Measurements from ENCODE around the gene SCFD2.
A peak's percentile ranks its signal among the peaks of the same experiment; 100 is the strongest.

The SCFD2 gene

DNA sequence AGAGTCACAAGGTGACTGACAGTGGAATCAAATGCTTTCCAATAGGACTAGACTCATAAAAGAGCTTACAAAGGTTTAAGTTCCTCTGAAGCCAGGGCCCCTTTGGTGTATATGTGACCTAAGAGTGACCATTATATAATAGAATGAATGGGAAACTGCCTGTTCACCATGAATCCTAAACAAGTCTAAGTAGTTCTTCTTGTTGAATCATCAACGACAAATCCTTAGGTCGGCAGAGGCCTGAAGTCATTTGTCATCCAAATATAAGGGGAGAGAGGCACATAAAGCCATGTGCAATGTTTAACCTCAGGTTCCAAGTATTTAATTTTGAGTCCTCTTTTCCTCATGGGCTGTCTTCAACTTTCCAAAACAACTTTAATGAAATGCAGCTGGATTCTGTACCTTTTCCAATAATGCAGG lies 381.4 kb downstream of the SCFD2 start:
- no peak for DNase-seq (ENCODE audit: low spot score)

DNA sequence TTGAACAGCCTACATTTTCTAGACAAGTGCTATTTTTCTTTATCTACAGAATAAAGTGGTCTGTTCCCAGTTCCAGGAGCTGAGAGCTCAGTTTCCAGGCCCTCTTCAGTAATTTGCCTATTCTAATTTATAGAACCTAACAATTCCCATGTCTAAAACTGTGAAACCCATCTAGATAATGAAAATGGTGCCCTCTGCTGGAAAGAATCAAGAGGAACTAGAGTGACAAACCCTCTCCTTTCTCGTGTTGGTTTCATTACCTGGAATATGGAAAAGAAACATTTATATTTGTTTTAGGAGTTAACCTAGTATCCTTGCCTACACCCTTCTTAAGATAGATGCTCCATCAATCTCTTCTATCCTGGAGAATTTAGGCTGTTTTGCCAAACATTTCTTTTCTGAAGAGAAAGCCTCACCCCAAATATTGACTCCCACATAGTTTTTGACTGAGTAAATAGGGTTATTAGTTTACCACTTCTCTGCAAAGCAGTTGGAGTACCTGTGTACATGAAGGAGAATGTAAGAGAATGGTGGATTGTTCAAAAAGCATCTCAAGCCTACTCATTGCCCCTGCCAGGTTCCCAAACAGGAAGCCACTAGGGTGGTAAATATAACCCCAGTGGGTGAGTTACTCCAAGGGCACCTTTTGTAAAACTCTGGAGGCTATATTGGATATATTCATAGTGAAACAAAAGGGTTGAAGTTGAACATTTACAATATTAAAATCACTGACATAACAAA lies 382.1 kb downstream of the SCFD2 start:
- DNase-seq (ENCODE audit: low spot score), result peak; percentile 77

DNA sequence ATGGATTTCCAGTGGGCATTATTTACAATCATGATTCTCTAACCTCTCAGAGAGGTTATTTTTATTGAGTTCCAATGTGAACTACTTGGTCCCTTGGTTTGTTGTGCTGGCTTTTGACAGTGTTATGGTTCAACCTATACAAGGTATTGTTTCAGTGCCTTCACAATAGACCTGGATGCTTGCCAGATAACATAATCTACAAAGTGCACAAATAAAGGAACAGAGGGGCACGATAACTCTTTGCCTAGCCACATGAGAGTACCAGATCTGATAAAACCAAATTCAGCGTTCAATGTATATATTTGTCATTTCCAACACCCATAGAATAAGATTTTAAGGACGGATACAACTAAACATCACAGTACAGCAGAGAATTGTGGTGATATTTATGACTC lies 382.9 kb downstream of the SCFD2 start:
- no peak for DNase-seq (ENCODE audit: low spot score)

DNA sequence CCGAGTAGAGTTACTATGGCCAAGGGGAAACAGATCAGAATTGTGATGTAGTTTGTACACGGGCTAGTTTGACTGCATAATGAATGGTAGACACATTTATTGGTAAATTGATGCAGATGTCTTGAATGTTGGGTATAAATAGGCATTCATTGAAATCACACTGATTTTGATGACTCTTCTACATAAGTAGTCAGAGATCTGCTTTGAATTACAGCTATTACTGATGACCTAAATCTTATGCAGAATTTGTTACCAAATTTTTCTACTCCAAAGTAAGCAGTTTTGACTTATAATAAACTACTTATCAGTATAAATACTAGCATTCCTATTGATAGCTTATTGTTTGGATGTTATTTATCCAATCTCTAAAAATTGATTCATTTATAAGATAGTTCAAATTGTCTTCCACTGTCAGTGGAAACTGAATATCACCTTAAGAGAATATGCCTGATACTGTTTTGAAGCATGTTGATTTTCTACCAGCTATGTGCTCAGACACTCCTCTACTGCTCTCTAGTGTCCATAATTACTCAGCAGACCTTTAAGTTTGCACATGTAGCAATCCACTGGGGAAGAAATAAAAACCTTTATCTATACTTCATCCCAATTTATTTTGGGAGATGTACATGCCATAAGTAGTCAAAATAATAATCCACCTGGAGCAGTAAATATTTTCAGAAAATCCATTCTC lies 383.5 kb downstream of the SCFD2 start:
- peak; percentile 6 for DNase-seq (ENCODE audit: low spot score)

DNA sequence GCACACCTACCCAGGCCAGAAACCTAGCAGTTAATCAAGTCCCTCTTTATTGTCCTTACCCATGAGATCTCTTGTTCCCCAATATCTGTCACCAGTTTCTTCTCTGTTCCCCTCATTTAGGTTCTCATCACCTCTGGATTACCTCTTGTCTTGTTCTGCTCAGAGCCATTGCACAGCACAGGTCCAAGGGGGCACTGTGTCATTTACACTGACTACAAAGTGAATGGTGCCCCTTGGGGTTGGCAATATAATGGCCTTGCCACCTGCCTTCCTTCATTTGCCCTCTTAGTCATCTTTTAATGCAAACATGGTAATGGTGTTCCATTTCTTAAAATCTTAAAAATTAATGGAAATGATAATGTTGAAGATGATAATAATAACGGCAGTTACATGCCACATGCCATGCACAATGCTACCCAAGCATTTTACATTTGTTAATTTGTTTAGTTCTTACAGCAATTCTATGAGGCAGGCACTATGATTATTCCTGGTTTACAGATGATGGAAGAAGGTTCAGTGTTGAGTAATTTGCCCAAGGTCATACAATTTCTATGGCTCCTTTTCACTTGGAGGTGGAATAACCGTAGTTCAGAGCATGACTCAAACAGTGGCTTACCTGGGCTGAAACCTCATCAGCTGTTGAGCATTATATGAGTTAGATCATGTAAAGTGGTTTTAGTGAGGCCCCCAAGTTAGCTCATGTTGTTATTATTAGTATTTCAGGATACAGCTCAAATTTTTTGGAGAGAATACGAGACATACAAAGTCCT lies 385.9 kb downstream of the SCFD2 start:
- DNase-seq (ENCODE audit: low spot score), result no peak

DNA sequence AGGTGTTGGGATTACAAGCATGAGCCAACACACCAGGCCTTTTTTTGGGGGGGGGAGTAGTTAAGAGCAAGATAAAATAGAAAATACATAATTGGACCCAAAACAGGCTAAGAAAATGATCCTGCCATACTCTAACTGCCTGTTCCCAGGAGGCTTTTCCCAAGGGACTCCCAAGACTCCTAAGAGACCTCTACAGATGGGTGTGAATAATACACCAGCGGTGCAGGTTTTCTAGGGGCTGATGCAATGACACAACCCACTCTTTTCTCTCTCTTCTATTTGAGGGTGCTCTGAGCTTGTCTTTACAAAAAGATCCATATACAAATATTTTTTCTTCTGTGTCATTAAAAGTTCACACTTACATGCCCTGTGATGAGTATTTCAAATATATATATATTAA lies 386.8 kb downstream of the SCFD2 start:
- no peak for DNase-seq (ENCODE audit: low spot score)

DNA sequence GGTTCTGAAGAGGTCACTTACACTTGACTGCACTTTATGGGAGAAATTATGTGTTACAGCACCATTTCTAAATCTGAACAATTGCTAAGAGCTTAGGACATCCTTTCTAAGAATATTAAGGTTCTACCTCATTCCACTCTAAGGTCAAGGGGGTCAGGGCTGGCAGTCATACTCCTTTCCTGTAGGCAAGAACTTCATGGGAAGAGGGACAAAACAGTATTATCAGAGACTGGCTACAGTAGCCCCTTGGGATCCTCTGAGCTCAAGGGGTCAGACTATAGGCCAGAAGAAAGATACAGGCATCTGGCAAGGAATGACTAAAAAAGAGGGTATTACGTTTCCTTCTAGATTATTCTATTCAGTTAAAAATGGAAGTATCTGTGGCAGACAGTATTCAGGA lies 388.6 kb downstream of the SCFD2 start:
- DNase-seq (ENCODE audit: low spot score), result no peak

DNA sequence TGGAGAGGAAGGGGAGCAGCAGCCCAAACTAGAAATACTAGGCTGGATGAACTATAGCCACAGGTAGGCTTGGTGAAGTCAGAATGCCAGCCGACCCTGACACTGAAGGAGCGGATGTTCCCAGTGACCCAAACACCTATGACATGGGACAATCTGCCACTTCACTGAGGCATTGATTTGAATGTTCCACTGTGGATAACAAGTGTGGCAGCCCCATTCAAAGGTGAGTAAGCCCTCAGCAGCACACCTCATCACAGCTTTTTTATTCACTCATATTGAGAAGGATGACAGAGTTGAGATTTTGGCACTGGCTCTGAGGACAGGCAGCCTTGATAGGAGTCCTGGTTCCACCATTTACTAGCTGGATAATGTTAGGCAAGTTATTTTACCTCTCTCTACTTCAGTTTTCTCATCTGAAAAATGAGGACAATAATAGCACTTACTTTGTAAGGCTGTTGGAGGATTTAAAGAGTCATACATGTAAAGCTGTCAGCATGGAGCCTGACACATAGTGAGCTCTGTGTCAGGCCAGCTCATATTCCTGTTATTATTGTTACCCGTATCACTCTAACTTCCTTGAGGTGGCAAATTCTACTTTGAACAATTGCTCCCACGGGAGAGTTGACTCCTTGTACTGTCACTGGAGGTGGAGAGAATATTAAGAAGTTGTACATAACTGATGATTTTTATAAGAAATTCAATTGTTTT lies 389.2 kb downstream of the SCFD2 start:
- no peak for DNase-seq (ENCODE audit: low spot score)

DNA sequence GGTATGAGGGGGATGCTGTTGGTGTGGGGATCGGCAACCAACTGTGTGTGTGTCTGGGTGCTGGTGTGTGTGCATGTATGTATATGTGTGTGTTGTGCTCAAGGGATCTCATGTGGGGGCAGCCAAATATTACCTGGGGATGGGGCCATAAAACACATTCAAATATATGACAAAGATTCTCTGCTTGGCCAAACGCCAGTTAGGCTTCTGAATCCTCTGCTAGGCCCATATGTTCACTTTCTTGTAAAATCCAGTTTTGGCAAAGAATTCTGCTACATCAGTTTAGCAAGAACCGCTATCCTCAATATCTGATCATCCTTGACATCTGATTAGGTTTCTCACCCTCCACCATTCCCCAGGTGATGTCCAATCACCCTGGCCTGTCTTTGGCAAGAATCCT lies 397.2 kb downstream of the SCFD2 start:
- DNase-seq (ENCODE audit: low spot score), result no peak

DNA sequence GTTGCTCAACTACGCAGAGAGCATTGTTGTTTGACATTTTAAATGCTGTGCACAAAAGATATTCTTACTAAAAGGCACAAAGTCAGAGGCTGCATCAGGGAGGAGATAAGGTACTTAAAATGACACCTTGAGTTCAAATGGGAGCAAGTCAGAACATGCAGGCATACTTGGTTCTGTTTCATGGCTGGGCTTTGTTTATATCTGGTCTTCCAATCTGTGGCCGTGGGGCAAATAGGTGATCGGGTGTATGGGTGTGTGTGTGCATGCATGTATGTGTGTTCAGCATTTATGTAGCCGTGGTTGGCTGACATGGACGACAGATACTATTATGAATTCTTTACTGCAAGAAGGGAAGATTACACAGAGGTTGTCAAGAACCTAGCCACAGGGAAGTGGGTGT lies 397.6 kb downstream of the SCFD2 start:
- no peak for DNase-seq (ENCODE audit: low spot score)

DNA sequence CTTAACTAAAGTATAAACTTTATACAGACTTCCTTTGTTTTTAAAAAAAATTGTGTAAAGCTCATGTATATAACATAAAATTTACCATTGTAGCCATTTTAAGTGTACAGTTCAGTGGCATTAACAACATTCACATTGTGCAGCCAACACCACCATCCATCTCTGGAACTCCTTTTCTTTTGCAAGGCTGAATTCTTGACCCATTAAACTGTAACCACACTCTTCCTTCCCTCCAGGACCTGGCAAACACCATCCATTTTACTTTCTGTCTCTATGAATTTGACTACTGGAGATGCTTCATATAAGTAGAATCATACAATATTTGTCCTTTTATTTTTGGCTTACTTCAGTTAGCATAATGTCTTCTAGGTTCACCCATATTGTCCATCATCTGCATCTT lies 399.1 kb downstream of the SCFD2 start:
- no peak for DNase-seq (ENCODE audit: low spot score)

DNA sequence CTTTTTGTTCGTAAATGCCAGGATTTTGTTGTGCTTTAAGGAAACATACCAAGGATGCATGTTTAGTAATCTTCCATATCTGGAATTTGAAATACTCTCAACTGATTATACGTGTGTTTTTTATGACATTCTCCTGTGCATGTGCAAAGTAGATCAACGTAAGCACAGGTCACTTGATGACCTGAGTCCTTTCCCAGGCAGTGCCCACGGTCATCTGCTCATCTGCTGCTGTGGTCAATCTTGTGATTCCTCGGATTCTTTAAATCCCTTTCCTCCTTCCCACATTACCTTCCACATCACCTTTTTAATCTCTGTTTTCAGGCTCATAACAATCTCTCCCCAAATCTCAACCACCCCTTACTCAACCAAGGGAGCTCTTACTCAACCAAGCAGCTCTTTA lies 399.7 kb downstream of the SCFD2 start:
- no peak for DNase-seq (ENCODE audit: low spot score)

DNA sequence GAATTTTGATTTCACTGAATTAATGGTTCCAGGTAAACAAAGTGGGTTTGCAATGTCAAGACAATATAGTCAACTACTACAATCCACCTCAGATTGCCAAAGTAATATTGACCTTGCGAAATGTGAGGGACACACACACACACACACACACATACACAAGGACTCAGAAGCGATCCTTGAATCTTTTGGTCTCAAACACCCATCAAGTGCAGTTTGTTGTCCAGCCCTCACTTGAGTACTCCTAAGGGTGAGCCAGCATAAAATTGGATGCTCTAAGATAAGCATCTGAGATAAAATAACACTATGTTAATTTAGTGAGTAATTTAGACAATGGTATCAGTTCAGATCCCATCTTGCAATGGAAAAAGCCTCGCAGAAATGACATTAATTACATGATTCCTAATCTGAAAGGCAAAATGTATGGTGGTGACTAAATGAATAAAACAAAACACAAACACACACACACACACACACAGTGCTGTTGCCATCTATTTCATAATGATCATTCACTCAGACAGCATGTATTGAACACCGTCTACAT lies 401.2 kb downstream of the SCFD2 start:
- no peak for DNase-seq (ENCODE audit: low spot score)

DNA sequence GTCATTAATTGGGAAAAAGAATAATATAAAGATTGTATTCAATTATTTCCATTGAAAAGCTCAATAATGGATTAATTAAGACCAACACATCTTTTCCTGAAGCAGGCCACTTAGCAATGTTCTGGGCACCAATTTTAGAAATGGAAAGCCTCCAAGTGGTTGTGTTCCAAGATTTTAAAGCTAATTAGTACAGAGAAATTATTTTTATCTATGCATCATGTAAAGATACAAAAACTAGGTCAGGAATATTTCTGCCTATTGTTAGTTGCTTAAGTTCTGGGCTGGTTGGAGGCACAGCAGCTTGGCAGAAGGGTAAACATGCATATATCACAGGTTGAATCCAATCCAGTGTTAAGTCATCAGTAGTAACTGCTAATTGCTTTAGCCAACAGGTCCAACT lies 401.9 kb downstream of the SCFD2 start:
- no peak for DNase-seq (ENCODE audit: low spot score)

DNA sequence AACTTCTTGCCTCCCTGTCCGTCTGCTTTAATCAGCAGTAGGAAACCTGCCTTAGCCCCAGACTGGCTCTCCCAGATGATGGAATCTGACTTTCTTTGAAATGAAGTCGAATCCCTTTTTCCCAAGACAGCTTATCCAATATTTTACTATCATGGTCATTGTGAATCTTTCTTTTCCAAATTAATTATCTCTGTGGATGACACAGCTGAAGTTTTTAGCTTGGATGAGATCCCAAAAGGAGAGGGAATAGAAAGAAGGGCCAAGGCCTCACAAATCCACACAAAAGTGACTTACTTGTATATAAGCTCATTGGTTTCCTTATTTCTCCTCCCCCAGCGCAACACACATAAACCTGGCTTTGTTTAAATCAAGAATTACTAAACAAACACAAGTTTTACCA lies 403.1 kb downstream of the SCFD2 start:
- no peak for DNase-seq (ENCODE audit: low spot score)

DNA sequence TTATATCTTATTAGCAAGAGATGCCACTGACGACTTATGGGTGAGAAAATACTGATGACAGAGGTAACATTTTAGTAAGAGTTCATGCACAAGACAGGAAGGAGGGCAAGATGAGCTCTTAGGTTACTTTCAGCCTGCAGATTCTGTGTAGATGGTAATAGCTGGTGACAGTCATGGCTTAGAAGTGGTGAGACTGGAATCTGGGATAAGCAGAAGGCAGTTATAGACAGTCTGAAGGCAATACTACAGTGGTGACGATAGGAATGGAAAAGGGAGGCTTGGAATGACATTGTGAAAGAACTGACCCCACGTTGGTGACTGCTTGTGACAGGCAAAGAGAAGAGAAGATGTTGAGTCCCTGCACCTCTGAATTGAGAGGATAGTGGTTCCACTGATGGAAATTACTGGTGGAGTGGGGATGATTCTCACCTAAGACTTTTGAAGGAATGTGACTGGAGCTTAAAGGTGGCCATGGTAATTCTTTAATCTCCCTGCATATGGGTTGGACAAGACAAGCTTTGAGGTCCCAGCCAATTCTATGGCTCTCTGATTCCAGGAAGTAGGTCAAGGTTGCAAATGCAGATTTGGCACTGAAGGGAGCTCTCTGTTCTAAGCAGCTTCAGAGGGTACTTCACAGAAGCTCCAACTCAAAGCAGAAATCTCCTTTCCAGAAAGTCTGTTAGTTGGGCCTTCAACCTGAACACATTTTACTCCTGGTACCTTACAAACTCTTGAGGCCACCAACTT lies 404.0 kb downstream of the SCFD2 start:
- no peak for DNase-seq (ENCODE audit: low spot score)

DNA sequence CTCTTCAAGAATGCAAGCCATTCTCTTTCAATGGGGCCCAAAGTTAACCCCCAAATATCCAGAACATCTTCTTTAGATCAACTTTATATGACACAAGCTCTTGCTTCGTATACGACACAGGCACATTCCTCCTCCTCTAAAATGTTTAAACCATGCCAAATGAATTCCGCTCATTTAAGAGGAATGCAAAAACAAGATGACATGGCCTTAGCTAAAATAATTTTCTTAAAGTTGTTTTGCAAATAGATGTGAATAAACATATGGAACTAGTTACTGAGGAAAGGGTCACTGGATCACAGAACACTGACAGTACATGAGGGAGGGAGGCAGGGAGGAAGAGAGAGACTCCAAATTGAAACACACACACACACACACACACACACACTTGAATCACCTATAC lies 406.3 kb downstream of the SCFD2 start:
- no peak for DNase-seq (ENCODE audit: low spot score)

DNA sequence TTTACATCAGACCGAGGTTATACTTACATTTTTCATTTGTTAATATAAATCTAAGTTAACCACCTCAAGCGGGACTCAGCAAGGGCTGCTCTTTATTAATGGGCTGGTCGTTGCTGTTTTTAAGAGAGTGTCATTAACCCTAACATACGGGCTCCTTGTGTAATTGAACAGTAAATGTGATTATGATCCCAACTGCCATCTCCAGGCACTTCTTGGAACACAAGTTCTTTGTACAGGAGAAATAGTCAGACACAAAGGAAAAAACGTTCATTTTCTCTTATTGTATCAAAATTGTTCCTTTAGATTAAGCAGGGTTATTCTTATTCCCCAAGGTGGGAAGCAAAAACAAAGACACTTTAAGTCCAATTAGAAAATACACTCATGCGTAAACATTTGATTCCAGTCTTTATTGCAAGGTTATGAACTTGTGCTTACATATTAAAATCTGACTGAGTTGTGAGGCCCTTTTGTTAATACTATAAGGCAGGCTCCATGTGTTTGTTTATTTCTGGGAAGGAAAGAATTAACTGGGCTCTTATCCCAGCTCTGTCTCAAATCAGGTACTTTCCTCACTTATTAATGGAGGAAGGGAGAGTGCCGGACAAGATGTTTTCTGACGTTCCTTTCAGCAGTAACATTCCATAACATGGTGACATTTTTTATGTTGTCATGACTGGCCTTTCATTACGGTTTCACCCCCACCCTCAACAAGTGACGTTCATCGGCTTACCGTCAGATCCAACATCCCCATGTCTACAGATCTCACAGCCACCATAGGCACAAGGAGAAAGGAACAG lies 407.8 kb downstream of the SCFD2 start:
- no peak for DNase-seq (ENCODE audit: low spot score)

DNA sequence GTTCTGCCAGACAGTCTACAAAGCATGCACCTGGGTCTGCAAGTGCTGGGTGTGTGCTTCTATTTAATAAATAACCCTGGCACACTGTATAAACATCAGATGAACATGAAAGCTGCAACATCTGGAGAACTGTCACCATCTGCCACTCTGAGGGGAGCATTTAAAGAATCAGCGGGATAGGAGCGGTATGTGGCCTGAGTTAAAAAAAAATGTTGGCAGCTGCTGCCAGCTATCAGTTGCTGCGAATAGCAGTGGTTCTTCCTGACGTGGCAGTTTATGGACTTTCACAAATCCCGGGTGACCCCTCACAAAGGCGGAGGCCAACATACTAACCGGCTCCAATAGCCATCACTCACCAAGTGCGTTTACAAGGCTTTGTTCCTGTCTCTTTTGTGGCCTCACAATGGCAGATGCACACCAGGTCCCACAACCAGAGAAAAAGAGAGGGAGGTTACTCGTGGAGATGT lies 408.6 kb downstream of the SCFD2 start:
- no peak for DNase-seq (ENCODE audit: low spot score)

DNA sequence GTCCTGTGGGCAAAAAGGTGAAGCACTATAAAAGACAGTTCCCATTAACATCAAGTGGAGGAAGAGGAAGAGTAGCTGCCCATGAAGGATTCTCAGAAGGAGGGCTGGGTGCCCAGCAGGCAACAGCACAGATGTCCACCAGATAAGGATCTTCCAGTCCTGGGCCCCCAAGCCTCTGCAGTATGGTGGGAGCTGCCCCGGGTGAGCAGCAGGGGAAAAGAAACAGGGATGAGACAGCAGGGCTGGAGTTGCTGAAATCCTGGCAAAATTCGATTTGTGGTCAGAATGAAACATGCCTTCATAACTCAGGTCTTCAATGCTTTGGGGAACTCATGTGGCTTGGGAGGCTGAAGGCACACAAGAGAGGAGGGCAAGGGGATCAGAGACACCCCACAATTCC lies 409.2 kb downstream of the SCFD2 start:
- DNase-seq (ENCODE audit: low spot score), result no peak
